Neural cell (in vitro differentiated cells): Measurements from ENCODE around the gene BRD7.

Experiments used
- CTCF ChIP-seq: fragments of 450-650 bp; IDR thresholded peaks from 2 replicates; pipeline ENCODE4 v1.5.1; 2014; ENCODE audit warnings: antibody characterized with exemption, mild to moderate bottlenecking, moderate library complexity; ENCODE audit not compliant: poor library complexity, severe bottlenecking
- EP300 ChIP-seq: fragments of 450-650 bp; conservative IDR thresholded peaks from 2 replicates; pipeline ENCODE4 v1.6.1; 2014; ENCODE audit warnings: antibody characterized with exemption, mild to moderate bottlenecking, moderate library complexity; ENCODE audit not compliant: poor library complexity, severe bottlenecking
- EZH2 ChIP-seq: fragments of 200-600, 300-800 bp; shearing (Covaris generic), sonication (generic); IDR thresholded peaks from 2 replicates; pipeline ENCODE4 v1.6.1; 2014; ENCODE audit warnings: antibody characterized with exemption, low read length, borderline replicate concordance, mild to moderate bottlenecking; ENCODE audit not compliant: insufficient read depth, poor library complexity, severe bottlenecking

GRCh38 chr16:50390371-50390771 lies 21.6 kb upstream of the BRD7 start:
- TF ChIP-seq CTCF = no peak
- TF ChIP-seq EP300 = no peak
- TF ChIP-seq EZH2 = no peak
